Measurements from ENCODE around the gene SUN3. TPM values are rescaled to one million over a fixed set of nuclear protein-coding genes. Genes with fewer than 3 reads are reported as not detected.
"Not testable (repeated sequence)": the region's sequence is repeated elsewhere in the genome, so short reads cannot be mapped to it uniquely, and the experiment has no call there.

The SUN3 gene
- polyA plus RNA-seq, 1 donor: not detected

DNA sequence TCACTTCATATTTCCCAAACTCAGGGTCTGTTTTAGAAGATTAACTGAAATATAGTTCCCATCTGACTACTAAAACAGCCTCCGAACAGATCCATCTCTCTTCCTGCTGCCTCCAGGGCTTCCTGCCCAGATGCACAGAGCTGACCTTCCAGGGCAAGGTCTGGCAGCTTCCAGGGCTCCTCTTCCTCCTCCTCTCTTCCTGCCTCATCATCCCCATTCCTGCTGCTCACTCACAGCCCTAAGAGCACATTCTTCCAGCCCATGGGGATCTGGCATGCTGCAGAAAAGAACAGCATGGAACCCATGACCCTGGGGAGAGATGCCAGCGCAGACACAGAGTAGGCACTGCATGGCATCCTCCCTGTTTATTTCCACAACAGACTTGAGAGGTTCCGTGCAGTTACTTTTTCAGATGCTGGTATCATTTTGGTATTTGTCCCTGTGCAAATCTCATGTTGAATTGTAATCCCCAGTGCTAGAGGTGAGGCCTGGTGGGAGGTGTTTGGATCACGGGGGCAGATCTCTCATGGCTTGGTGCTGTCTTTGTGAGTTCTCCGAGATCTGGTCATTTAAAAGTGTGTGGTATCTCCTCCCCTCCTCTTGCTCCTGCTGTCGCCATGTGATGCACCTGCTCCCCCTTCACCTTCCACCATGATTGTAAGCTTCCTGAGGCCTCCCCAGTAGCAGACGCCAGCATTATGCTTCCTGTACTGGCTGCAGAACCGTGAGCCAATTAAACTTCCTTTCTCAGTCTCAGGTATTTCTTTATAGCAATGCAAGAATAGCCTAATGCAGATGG lies 85.0 kb downstream of the SUN3 start:
- DNase-seq: no peak

DNA sequence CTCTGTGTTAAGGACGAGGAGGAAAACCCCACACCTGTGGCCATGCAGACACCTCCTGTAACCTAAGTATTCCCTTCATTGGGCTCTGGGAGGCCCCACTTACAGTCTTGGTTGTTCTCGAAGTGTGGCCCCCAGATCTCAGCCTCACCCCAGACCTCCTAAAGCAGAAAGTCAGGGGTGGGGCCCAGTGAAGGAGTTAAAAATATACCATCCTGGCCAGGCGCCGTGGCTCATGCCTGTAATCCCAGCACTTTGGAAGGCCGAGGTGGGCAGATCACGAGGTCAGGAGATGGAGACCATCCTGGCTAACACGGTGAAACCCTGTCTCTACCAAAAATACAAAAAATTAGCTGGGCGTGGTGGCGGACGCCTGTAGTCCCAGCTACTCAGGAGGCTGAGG lies 86.3 kb downstream of the SUN3 start:
- not testable (repeated sequence) for DNase-seq

DNA sequence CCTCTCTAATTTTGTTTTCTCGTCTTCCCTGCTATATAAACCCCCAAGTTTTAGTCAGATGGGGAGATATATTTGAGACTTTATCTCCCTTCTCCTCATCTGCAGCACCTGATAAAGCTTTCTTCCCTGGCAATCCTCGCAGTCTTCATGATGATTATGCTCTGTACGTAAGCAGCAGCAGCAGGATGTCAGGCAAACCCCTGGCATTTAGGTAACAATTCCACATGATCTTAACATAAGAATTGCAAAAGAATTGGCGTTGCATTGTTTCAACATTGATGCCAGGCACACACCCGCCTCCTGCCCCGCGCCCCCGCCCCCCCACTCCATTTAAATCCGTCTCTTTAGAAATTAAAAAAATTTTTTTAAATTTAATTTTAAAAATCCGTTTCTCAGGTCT lies 86.8 kb downstream of the SUN3 start:
- DNase-seq: no peak

DNA sequence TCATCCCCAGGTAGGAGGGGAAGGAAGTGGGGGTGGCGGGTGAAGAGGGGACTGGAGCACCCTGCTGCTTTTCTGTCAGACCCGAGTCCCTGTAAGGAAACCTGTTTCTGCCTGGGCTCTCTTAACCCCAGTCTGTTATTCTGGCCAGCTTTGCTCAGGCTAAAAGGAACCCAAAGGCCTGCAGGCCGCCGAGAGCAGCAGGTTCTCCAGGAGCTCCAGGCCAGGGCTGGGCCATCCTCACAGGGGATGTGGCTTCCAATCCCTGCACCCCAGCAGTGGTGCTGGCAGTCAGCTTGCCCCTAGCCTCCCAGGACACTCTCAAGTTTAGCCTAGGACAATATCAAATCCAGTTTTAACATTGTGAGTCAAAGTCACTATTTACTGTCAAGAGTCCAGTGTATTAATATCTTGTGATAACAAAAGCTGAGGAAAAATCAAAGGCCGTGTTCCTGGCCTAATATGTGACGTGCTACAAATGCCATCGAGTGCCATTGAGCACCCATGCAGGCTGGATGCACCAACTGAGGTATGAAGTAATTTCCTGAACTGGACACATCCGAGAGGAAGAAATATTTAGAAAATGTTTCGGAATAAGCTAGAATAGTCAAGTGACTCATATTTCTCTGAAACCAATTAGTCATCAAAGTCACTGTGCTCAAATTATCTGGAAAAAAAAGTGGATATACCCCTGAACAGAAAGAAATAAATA lies 87.6 kb downstream of the SUN3 start:
- DNase-seq: no peak

DNA sequence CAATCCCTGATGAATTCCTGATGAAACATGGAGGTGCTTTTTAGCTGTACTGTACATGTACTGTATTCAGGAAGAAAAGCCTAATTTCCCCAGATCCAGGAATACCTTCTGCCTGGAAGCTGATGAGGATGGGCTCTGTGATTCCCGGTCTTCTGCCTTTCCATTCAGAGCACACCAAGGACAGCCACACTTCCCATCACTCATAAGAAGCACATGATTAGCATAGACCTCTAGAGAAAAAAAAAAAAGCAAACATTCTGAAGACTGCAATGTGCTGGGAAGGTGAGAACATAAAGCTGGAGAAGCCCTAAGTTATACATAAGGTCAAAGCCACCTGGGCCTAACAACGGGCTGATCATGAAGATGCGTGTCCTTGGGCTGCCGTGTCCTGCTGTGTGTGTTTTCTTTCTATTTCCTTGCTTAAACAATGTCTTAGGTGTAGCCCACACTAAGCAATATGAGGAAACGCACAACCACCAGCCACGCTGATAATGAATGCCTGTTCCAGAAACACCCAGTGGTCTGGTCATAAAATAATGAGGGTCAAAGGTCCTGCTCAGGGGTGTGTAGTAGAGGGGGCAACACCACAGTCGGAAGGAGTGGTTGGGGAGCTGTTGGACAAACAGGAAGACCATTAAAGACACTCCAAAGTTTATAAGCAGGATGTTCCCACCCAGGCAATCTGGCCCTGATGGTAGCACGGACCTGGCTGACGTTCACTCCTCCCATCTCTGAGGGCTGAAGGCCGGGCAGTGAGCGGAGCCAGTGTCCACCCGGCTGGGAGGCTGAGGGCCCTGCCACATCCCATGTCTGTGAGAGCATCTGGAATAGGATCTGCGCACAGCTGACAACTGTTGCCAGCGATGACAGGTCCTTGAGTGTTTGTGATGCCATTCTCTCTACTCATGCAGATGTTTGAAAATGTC lies 88.6 kb downstream of the SUN3 start:
- no peak for DNase-seq

DNA sequence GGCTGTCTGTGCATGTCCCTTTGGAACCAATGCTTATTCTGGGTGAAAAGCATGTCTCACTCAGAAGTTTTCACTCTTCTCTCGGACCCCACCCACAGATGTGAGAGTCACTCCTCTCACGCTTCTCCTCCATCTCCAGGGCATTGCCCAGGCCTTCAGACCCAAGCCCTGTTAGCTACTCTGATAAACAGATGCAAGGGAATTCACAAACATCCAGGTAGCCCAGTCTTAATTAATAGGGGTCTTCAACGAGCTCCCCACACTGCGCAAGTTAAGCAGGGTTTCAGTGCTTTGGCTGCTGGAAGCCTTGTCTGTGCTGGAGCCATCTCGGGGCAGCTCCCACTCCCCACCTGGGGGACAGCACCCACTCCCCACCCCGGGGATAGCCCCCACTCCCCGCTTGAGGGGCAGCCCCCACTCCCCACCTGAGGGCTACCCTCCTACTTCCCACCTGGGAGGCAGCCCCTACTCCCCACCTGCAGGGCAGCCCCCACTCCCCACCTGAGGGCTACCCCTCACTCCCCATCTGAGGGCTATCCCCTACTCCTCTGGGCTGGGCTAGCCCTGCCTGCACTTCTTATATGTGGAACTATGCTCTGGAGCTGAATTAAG lies 89.4 kb downstream of the SUN3 start:
- no peak for DNase-seq

DNA sequence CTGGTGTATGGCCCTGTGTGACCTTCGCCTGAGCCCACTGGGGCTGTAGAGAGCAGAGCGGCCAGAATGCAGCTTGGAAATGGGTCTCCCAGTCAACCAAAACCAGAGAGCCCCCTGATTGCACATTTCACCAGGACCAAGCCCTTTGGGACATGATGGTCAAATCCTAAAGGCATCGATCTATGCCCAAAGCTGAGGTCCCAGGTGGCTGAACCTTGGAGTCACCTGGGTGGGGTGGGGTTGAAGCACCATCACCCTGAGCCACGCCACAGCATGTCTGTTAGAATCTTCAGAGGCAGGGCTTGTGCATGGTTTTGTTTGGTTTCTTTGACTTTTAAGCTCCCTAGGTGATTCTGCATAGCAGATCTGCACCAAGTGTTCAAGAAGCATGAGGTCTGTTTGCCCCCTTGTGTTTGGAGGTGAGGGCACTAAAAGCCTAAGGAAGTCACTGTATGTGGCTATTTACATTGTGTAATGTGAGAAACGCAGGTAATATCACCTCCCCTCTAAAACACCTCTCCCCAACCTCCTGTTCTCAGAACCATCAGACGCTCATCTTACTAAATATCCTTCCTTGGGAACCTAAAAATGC lies 90.2 kb downstream of the SUN3 start:
- no peak for DNase-seq

DNA sequence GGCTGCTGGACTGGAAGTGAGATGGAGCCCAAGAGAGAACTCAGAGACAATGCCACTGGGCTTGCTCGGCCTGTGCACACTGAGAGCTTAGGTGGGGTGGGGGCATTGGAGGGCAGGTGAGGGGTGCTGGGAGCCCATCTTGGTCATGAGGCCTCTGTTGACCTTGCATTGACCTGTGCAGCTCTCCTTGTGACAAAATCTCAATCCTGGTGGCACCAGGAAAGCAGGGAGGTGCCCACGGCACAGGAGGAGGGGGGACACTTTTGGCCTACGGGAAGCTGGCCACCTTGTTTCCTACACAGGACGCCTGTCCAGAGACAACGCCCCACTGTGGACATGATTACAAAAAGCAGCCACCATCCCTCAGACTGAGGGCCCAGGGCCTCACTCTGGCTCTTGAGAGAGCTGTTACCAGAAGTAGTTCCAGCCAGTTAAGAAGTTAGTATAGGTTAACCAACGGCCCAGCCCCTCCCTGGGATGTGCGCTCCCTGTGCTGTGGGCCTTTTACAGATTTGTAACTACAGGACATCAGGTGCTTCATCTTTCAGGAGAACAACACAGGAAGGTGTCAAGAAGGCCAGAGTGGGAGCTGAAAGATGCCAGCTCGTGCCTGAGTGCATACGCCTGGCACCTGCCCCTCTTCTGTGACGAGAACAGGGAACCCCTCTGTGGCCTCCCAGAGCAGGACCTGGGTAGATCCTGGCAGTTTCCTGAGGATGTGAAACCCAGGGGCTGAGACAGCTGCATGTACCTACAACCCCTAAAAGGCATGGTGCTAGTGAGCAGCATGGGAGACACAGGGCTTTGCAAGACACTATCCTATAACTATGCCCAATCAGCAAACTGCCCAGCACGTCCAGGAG lies 91.0 kb downstream of the SUN3 start:
- DNase-seq: no peak

Other genes with a start within 250 kb of the SUN3 start
- gene PKD1L1, start 80.6 kb downstream of the SUN3 start, polyA plus RNA-seq (ENCODE audit: insufficient read length): 0.88 TPM
- 16.7 TPM for gene HUS1, start 49.5 kb downstream of the SUN3 start, polyA plus RNA-seq (ENCODE audit: insufficient read length)
- gene C7orf57, start 6.4 kb upstream of the SUN3 start, polyA plus RNA-seq (ENCODE audit: insufficient read length): not detected
- 2.1 TPM for gene UPP1, start 60.2 kb upstream of the SUN3 start, polyA plus RNA-seq (ENCODE audit: insufficient read length)
- 0.10 TPM for gene ABCA13, start 142.4 kb upstream of the SUN3 start, polyA plus RNA-seq (ENCODE audit: insufficient read length)

All from hindlimb muscle (tissue), 1 donor.